ENCODE results near the gene SETD1B. TPM values are rescaled to one million over a fixed set of nuclear protein-coding genes. Genes with fewer than 3 reads are reported as not detected.

SETD1B gene
- total RNA-seq, 1 experiment from 2014 or later: 40.4 TPM

DNA sequence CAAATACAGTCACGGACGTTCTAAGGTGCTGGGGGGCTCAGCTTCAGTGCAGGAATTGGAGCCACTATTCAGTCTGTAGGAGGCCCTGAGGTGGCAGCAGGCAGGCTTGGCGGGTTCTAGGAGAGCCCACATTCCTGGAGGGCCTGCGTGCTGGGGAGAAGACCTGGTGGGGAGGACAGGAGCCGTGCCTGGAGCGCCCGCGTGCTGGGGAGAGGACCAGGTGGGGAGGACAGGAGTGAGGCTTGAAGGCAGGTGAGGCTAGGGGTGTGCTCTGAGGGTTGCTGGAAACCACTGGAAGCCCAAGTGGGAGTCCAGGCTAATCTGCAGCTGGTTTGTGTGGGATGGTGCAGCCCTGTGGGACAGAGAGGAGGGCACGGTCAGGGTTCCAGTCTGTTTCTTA, 33.4 kb upstream of the SETD1B start:
- H3K9me3 Mint-ChIP-seq: no peaks in the 10 kb centered on the region
- Histone ChIP-seq H3K79me1 (ENCODE audit: insufficient read depth, low read depth, low read length, poor library complexity, severe bottlenecking) (no peaks in the 10 kb centered on the region), H3K56ac (ENCODE audit: insufficient read length, low read depth, low read length) (no peak overlapping the region), H3K4ac (ENCODE audit: low read depth, low read length) (no peak overlapping the region), H3K27me3 (ENCODE audit: insufficient read depth, low read length) (no peaks in the 10 kb centered on the region), H3K4me2 (ENCODE audit: insufficient read depth, insufficient read length, low read length) (no peak overlapping the region), H3T11ph (ENCODE audit: low read length) (no peak overlapping the region), H2BK15ac (ENCODE audit: low read depth, low read length) (no peak overlapping the region), H4K8ac (replicated peaks; ENCODE audit: insufficient read length, low read depth, low read length) (no peak overlapping the region), H3K14ac (ENCODE audit: insufficient read depth, low read length) (no peak overlapping the region), H2BK120ac (ENCODE audit: low read depth, low read length, poor library complexity, severe bottlenecking) (no peak overlapping the region), H4K20me1 (ENCODE audit: control insufficient read depth, insufficient read depth, insufficient read length) (peaks cover 3% of the 10 kb centered on the region), H4K91ac (ENCODE audit: insufficient read length, low read depth, low read length) (no peak overlapping the region), H2AK5ac (ENCODE audit: insufficient read length, low read length) (no peak overlapping the region), H3K23me2 (ENCODE audit: insufficient read length, low read depth, low read length, poor library complexity, severe bottlenecking) (no peaks in the 10 kb centered on the region), H3K23ac (ENCODE audit: insufficient read length, low read depth, low read length) (no peak overlapping the region), H3K79me2 (ENCODE audit: insufficient read depth, low read length) (no peaks in the 10 kb centered on the region), H3K18ac (ENCODE audit: insufficient read length, low read depth, low read length) (no peak overlapping the region), H3K27ac (ENCODE audit: insufficient read length, low read depth, low read length) (no peak overlapping the region), H4K5ac (ENCODE audit: insufficient read length, low read depth, low read length) (no peak overlapping the region), H2BK20ac (ENCODE audit: low read depth, low read length, poor library complexity, severe bottlenecking) (no peak overlapping the region), H2BK12ac (ENCODE audit: insufficient read length, low read depth, low read length) (no peak overlapping the region), H2AFZ (ENCODE audit: low read length) (no peak overlapping the region), H3K9ac (ENCODE audit: extremely low read depth, insufficient read length, low read length) (no peak overlapping the region), H3K4me1 (ENCODE audit: insufficient read depth, low read length) (no peaks in the 10 kb centered on the region), H2BK5ac (ENCODE audit: insufficient read length, low read length) (no peak overlapping the region), H3K9me3 (ENCODE audit: control insufficient read depth, low read depth, low read length) (no peaks in the 10 kb centered on the region)
- WGBS (ENCODE audit: extremely low coverage, insufficient read length, low lambda C conversion rate): no CpG with 5 or more reads among the region's 9 CpGs
- no peak overlapping the region for H3K4me3 Mint-ChIP-seq
- peaks cover 1% of the 10 kb centered on the region; the same call in 1 of the 2 replicates for H3K27me3 Mint-ChIP-seq (ENCODE audit: low read depth)
- TF ChIP-seq, protein P1, sequence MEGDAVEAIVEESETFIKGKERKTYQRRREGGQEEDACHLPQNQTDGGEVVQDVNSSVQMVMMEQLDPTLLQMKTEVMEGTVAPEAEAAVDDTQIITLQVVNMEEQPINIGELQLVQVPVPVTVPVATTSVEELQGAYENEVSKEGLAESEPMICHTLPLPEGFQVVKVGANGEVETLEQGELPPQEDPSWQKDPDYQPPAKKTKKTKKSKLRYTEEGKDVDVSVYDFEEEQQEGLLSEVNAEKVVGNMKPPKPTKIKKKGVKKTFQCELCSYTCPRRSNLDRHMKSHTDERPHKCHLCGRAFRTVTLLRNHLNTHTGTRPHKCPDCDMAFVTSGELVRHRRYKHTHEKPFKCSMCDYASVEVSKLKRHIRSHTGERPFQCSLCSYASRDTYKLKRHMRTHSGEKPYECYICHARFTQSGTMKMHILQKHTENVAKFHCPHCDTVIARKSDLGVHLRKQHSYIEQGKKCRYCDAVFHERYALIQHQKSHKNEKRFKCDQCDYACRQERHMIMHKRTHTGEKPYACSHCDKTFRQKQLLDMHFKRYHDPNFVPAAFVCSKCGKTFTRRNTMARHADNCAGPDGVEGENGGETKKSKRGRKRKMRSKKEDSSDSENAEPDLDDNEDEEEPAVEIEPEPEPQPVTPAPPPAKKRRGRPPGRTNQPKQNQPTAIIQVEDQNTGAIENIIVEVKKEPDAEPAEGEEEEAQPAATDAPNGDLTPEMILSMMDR (conservative IDR thresholded peaks at IDR 0.05): no peak
- peak overlapping the region; percentile 77 to 86 (median 83); a peak in 4 of 7 replicates for H3K27ac Mint-ChIP-seq
- peaks cover 15 to 30% of the 10 kb centered on the region in 2 experiments for H3K4me1 Mint-ChIP-seq
- H3K36me3 Mint-ChIP-seq (ENCODE audit: insufficient read depth in 1 of 3, low read depth in 3 of 3): peaks cover 0 to 12% (median 0%) of the 10 kb centered on the region in 3 experiments; a peak in 3 of 7 replicates
- no peak for DNase-seq

Measured in H9 (cell line).